ENCODE data around the gene NPAS2. TPM values are rescaled to one million over a fixed set of nuclear protein-coding genes. Genes with fewer than 3 reads are reported as not detected.

Gene NPAS2
- total RNA-seq, 4 donors from 2014 or later: 6.1 to 29.8 (median 24.3) TPM

- no peak for DNase-seq (ENCODE audit: low spot score)
- no peak for TF ChIP-seq CTCF (IDR thresholded peaks at IDR 0.05)
- ATAC-seq (ENCODE audit: low FRiP score): peak; percentile 37
Measured at GRCh38 chr2:100785626-100786296, 34.2 kb upstream of the NPAS2 start.

- peak; percentile 77 for ATAC-seq (ENCODE audit: low FRiP score)
- DNase-seq (ENCODE audit: low spot score): no peak
- no peak for TF ChIP-seq CTCF (IDR thresholded peaks at IDR 0.05)
Measured at GRCh38 chr2:100786297-100786658, 33.7 kb upstream of the NPAS2 start.

- ATAC-seq (ENCODE audit: low FRiP score): no peak
Measured at GRCh38 chr2:100786985-100787384, 33.0 kb upstream of the NPAS2 start.

GRCh38 chr2:100789361-100789760, 30.6 kb upstream of the NPAS2 start:
- ATAC-seq (ENCODE audit: low FRiP score): no peak
- no peak for TF ChIP-seq CTCF (IDR thresholded peaks at IDR 0.05)
- no peak for DNase-seq (ENCODE audit: low spot score)

More at GRCh38 chr2:100786985-100787384, 33.0 kb upstream of the NPAS2 start:
- DNase-seq (ENCODE audit: low spot score): no peak
- TF ChIP-seq CTCF (IDR thresholded peaks at IDR 0.05): no peak

- ATAC-seq (ENCODE audit: low FRiP score) (no peak), DNase-seq (ENCODE audit: low spot score) (no peak)
- no peak for TF ChIP-seq CTCF (IDR thresholded peaks at IDR 0.05)
Measured at GRCh38 chr2:100791294-100791935, 28.5 kb upstream of the NPAS2 start.

- TF ChIP-seq CTCF (IDR thresholded peaks at IDR 0.05): no peak
- DNase-seq (ENCODE audit: low spot score) (no peak), ATAC-seq (ENCODE audit: low FRiP score) (no peak)
Measured at GRCh38 chr2:100791936-100792308, 28.0 kb upstream of the NPAS2 start.

GRCh38 chr2:100793220-100793619, 26.7 kb upstream of the NPAS2 start:
- DNase-seq (ENCODE audit: low spot score): no peak
- no peak for TF ChIP-seq CTCF (IDR thresholded peaks at IDR 0.05)
- ATAC-seq (ENCODE audit: low FRiP score): no peak

All from omental fat pad (tissue), 4 donors.